Activated T-cell treated with anti-CD3 and anti-CD28 coated beads for 4 hours (primary cell): ENCODE results near the gene MBOAT2.
"Not testable (repeated sequence)": the region's sequence is repeated elsewhere in the genome, so short reads cannot be mapped to it uniquely, and the experiment has no call there.

ENCODE experiments used
- DNase-seq: peaks from one replicate; pipeline ENCODE4 v3.0.0-alpha.2; 2020

MBOAT2 gene

GRCh38 chr2:8989536-8990079 is 13.9 kb downstream of the MBOAT2 start:
- no peak for DNase-seq

- DNase-seq: no peak
Observed at GRCh38 chr2:8987410-8987809, 16.1 kb downstream of the MBOAT2 start.

GRCh38 chr2:8986327-8986976 is 17.0 kb downstream of the MBOAT2 start:
- DNase-seq: no peak

- no peak for DNase-seq
Observed at GRCh38 chr2:8985561-8986326, 17.7 kb downstream of the MBOAT2 start.

GRCh38 chr2:8984855-8985254 is 18.6 kb downstream of the MBOAT2 start:
- DNase-seq: no peak

GRCh38 chr2:8984157-8984556 is 19.3 kb downstream of the MBOAT2 start:
- DNase-seq: no peak

GRCh38 chr2:8983571-8983970 is 19.9 kb downstream of the MBOAT2 start:
- no peak for DNase-seq

- DNase-seq: no peak
Observed at GRCh38 chr2:8981876-8982275, 21.6 kb downstream of the MBOAT2 start.

GRCh38 chr2:8980096-8980495 is 23.4 kb downstream of the MBOAT2 start:
- DNase-seq: no peak

GRCh38 chr2:8977758-8978157 is 25.7 kb downstream of the MBOAT2 start:
- DNase-seq: no peak

- DNase-seq: no peak
Observed at GRCh38 chr2:8976442-8977259, 26.8 kb downstream of the MBOAT2 start.

- DNase-seq: no peak
Observed at GRCh38 chr2:8974016-8974415, 29.5 kb downstream of the MBOAT2 start.

- DNase-seq: not testable (repeated sequence)
Observed at GRCh38 chr2:8973017-8973416, 30.5 kb downstream of the MBOAT2 start.

GRCh38 chr2:8972535-8972934 is 30.9 kb downstream of the MBOAT2 start:
- DNase-seq: not testable (repeated sequence)

GRCh38 chr2:8969348-8969747 is 34.1 kb downstream of the MBOAT2 start:
- DNase-seq: not testable (repeated sequence)

- DNase-seq: no peak
Observed at GRCh38 chr2:8966123-8966908, 37.2 kb downstream of the MBOAT2 start.

- no peak for DNase-seq
Observed at GRCh38 chr2:8965216-8965969, 38.1 kb downstream of the MBOAT2 start.

- DNase-seq: no peak
Observed at GRCh38 chr2:8962890-8963289, 40.6 kb downstream of the MBOAT2 start.

- no peak for DNase-seq
Observed at GRCh38 chr2:8957628-8958027, 45.9 kb downstream of the MBOAT2 start.

GRCh38 chr2:8956774-8957173 is 46.7 kb downstream of the MBOAT2 start:
- no peak for DNase-seq

- no peak for DNase-seq
Observed at GRCh38 chr2:8954990-8955389, 48.5 kb downstream of the MBOAT2 start.

- DNase-seq: no peak
Observed at GRCh38 chr2:8953525-8953924, 50.0 kb downstream of the MBOAT2 start.
